ENCODE data around the gene MPND. TPM values are rescaled to one million over a fixed set of nuclear protein-coding genes. Genes with fewer than 3 reads are reported as not detected.

The MPND gene, protein sequence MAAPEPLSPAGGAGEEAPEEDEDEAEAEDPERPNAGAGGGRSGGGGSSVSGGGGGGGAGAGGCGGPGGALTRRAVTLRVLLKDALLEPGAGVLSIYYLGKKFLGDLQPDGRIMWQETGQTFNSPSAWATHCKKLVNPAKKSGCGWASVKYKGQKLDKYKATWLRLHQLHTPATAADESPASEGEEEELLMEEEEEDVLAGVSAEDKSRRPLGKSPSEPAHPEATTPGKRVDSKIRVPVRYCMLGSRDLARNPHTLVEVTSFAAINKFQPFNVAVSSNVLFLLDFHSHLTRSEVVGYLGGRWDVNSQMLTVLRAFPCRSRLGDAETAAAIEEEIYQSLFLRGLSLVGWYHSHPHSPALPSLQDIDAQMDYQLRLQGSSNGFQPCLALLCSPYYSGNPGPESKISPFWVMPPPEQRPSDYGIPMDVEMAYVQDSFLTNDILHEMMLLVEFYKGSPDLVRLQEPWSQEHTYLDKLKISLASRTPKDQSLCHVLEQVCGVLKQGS
- total RNA-seq, result 21.9 TPM

DNA sequence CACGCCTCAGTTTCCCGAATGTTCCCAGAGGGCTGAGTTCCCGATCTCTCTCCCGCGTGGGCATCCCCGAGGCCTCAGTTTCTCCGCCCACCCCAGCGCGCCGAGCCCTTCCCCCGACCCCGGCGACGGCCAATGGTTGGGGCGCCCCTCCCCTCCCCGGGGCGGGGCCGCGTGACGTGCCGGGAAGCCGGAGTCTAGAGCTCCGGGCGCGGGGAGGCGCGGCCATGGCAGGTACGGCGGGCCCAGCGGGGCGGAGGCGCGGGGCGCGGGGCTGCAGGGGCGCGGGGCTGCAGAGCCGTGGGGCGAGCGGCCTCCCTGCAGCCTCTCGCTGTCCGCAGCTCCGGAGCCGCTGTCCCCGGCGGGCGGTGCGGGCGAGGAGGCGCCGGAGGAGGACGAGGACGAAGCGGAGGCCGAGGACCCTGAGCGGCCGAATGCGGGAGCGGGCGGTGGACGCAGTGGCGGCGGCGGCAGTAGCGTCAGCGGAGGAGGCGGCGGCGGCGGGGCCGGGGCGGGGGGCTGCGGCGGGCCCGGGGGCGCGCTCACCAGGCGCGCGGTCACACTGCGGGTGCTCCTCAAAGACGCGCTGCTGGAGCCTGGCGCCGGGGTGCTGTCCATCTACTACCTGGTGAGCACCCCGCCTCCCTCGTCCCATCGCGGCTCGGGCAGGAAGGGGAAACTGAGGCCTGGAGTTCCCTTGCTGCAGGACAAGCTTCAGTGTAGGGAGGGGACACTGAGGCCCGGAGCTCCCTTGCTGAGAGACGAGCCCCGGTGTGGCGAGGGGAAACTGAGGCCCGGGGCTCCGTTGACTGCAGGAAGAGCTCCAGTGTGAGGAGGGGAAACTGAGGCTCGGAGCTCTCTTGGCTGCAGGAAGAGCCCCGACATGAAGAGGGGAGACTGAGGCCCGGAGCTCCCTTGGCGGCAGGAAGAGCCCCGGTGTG, at the start of gene MPND:
TSS of gene MPND (plus strand) at position 193 of the 938 bp plus-strand sequence. CDS start at position 225, 32 bp downstream.
- H3K27ac ChIP-seq, result peak within 1 kb of the TSS; percentile 80 to 87
- intact Hi-C loops (cut with DNase I), result loop anchor here (1.0 to 2.0 kb wide), 6 partner anchors 15 to 127 kb away; partner anchors contain the start of genes CHAF1A, UBXN6 and YJU2
- H3K27me3 ChIP-seq, result no peaks in the 10 kb centered on the region
- peak within 1 kb of the TSS; percentile 68 to 94 for H3K4me3 ChIP-seq
- peaks cover 3 to 8% of the 10 kb centered on the region in 2 donors for H3K4me1 ChIP-seq
- no peaks in the 10 kb centered on the region for H3K9me3 ChIP-seq
- TF ChIP-seq, protein P1, sequence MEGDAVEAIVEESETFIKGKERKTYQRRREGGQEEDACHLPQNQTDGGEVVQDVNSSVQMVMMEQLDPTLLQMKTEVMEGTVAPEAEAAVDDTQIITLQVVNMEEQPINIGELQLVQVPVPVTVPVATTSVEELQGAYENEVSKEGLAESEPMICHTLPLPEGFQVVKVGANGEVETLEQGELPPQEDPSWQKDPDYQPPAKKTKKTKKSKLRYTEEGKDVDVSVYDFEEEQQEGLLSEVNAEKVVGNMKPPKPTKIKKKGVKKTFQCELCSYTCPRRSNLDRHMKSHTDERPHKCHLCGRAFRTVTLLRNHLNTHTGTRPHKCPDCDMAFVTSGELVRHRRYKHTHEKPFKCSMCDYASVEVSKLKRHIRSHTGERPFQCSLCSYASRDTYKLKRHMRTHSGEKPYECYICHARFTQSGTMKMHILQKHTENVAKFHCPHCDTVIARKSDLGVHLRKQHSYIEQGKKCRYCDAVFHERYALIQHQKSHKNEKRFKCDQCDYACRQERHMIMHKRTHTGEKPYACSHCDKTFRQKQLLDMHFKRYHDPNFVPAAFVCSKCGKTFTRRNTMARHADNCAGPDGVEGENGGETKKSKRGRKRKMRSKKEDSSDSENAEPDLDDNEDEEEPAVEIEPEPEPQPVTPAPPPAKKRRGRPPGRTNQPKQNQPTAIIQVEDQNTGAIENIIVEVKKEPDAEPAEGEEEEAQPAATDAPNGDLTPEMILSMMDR (IDR thresholded peaks at IDR 0.05), result no peak
- DNase-seq (ENCODE audit: low spot score in 2 of 2), result peak; percentile 66 to 96
- H3K36me3 ChIP-seq, result no peaks in the 10 kb centered on the region

DNA sequence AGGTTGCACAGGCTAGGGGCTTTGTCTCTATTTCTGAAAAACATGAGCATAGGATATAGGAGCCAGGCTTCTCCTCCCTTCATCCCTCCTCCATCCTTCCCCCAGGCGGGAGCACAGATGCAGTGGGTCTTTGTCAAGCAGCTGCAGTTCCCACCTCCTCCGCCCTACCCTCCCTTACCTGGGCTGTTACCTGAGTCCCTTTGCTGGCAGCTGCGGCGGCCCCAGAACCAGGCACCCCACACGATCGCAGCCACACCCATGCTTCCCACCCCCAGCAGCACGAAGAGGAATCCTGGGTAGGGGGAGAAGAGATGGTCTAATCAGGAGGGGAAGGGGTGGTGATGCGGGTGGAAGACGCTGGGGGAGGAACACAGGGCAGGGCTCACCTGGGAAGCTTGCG, 49.0 kb upstream of the MPND start:
- Histone ChIP-seq H3K4me3 (no peak overlapping the region), H3K27ac (no peak overlapping the region), H3K4me1 (no peaks in the 10 kb centered on the region), H3K27me3 (no peaks in the 10 kb centered on the region), H3K9me3 (no peaks in the 10 kb centered on the region), H3K36me3 (no peaks in the 10 kb centered on the region)
- no peak for DNase-seq (ENCODE audit: low spot score in 2 of 2)
- TF ChIP-seq, protein P1 (IDR thresholded peaks at IDR 0.05), result no peak
- intact Hi-C loops (cut with DNase I), result no loop called here

DNA sequence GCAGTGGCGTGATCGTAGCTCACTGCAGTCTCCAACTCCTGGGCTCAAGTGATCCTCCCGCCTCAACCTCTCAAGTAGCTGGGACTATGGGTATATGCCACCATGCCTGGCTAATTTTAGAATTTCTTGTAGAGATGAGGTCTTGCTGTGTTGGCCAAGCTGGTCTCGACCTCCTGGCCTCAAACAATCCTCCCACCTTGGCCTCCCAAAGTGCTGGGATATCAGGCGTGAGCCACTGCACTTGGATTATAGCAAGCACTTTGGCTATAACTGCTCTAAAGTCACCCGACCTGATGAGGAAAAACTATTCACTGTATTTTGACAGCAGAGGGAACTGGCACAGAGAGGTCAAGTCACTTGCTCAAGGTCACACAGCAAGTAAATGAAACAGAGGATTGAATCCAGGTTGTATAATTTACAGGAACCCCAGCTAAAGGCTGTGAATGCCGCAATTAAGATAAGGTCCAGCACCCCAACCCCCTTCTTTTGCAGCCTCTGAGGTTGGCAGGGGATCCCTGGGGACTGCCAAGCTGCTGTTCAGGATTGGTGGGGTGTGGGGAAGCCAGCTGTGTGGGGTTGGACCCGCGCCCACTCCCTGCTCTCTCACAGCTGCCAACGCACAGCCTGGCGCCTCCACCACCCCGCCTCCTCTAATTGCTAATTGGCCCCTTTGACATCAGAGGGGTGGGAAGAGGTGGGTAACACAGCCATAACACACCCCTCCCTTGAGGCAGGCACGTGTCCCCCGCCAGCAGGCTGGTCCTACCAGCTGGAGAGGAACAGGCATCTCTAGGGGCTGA, 47.2 kb upstream of the MPND start:
- H3K4me3 ChIP-seq, result no peak overlapping the region
- no peak for DNase-seq (ENCODE audit: low spot score in 2 of 2)
- no peaks in the 10 kb centered on the region for H3K9me3 ChIP-seq
- H3K36me3 ChIP-seq, result no peaks in the 10 kb centered on the region
- intact Hi-C loops (cut with DNase I), result no loop called here
- no peaks in the 10 kb centered on the region for H3K27me3 ChIP-seq
- H3K4me1 ChIP-seq, result no peaks in the 10 kb centered on the region
- TF ChIP-seq, protein P1 (IDR thresholded peaks at IDR 0.05), result no peak
- no peak overlapping the region for H3K27ac ChIP-seq

DNA sequence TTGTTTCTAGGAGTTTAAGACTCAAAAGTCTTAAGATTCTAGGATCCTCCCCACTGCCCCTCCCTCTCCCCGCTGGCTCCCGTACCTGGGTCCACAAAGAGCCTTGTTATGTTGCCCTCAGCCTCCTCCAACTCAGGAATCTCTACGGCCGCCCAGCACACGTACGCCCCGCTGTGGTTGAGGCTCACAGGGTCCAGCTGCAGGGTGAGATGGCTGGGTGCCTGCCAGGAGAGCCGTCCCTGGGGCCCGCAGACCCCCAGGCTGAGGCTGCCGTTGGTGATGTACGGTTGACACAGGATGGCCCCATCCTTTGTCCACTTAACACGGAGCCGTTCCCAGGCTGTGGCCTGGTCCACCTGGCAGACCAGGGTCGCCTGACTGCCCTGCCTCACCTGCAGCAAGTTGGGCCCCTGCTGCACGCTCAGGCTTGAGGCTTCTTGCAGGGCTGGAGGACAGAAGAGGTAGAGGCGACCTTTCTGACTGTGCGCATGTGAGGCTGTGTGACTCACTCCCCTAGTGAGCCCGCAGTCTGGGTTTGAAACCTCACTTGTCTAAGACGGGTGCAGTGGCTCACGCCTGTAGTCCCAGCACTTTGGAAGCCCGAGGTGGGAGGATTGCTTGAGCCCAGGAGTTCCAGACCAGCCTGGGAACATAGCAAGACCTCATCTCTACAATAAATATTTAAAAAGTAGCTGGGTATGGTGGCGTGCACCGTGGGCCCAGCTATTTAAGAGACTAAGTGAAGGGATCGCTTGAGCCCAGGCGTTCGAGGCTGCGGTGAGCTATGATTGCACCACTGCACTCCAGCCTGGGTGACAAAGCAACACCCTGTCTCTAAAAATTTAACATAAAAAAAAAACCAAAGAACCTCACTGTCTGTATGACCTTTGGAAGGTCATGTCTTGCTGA, 45.2 kb upstream of the MPND start:
- intact Hi-C loops (cut with DNase I), result no loop called here
- no peaks in the 10 kb centered on the region for H3K9me3 ChIP-seq
- H3K27ac ChIP-seq, result no peak overlapping the region
- H3K27me3 ChIP-seq, result no peaks in the 10 kb centered on the region
- TF ChIP-seq, protein P1 (IDR thresholded peaks at IDR 0.05), result no peak
- no peak overlapping the region for H3K4me3 ChIP-seq
- no peaks in the 10 kb centered on the region for H3K4me1 ChIP-seq
- no peak for DNase-seq (ENCODE audit: low spot score in 2 of 2)
- no peaks in the 10 kb centered on the region for H3K36me3 ChIP-seq

All from ascending aorta (tissue), 2 donors.